Measurements from ENCODE around the gene THRSP.

GRCh38 chr11:78057462-78058055 is 6.1 kb upstream of the THRSP start:
- TF ChIP-seq CTCF (IDR thresholded peaks at IDR 0.05; ENCODE audit: insufficient read depth, low read length) (no peak), POLR2AphosphoS5 (IDR thresholded peaks at IDR 0.05; ENCODE audit: low read depth) (no peak)
